Measurements from ENCODE around the gene PTAR1. TPM values are rescaled to one million over a fixed set of nuclear protein-coding genes. Genes with fewer than 3 reads are reported as not detected.
A peak's percentile ranks its signal among the peaks of the same experiment; 100 is the strongest.

Gene PTAR1
- total RNA-seq, 1 experiment from 2014 or later: 21.4 TPM

DNA sequence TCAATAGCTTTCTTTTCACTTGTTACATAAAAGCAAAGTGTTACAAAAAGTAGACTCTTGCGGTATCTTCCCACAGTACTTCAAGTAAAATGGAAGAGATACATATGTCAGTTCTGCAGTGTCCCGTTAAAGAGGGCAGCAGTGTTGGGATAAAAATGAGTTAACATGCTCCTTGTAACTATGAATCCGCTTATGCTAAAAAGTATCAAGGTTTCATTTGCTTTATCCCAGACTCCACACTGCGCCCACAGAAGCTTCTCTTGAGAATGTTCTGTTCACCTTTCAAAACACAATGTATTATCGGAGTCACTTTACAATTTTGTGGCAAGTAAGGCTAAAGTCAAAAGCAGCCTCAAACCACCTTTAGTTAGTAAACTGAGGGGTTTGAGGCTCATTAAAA lies 790 bp downstream of the PTAR1 start:
- peak; percentile 12 for DNase-seq (ENCODE audit: low read depth)
- in situ Hi-C loops (cut with HindIII; ENCODE audit: low pct_unique_long_range_greater_than_20kb, low sequenced_read_pairs): no loop called here

DNA sequence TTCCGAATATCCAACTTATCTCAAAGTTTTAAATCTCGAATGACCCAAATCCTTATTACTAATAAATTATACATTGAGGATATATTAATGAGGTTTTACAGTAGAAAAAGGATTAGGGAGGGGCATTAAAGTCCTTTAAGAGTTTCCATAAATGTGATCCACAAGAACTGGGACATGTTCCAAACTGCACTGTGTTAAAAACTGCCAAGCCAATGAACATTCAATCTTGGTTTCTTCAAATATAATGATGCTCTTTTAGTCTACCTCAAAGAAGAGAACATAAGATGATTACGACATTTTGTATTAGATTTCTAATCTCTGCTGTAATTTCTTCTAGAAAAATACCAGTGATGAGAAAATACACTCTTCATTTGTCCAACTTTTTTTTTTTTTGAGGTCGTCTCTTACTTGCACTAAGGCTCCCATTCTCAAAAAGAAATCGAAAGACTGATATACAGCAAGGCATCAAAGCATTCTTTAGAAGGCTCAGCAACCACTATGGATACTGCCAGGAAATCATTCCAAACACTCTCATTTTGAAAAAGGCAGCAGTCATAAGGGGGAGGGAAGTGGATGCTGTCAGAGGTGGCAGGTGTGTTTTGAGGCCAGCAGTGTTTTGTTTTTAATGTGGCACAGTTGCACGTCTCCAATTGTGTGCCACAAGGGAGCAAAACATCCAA lies 1.7 kb downstream of the PTAR1 start:
- no peak for DNase-seq (ENCODE audit: low read depth)
- in situ Hi-C loops (cut with HindIII; ENCODE audit: low pct_unique_long_range_greater_than_20kb, low sequenced_read_pairs): no loop called here

DNA sequence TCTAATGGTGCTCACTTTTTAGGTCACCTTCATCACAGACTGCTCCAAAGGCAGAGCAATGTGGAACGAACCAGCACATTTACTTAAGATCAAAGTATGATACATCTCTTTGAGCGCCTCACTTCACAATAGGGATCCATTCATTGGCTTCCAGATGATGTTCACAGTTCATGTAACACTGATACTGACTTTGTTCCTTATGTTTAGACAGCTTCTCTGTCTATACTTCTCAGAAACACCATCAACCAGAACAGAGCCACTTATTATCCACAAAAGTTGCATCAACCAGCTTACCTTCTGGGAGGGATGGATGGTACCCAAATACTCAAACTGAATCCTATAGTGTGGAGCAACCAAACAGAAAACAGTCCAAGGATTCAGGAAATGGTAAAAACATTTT lies 4.6 kb downstream of the PTAR1 start:
- no peak for DNase-seq (ENCODE audit: low read depth)
- in situ Hi-C loops (cut with HindIII; ENCODE audit: low pct_unique_long_range_greater_than_20kb, low sequenced_read_pairs): no loop called here

DNA sequence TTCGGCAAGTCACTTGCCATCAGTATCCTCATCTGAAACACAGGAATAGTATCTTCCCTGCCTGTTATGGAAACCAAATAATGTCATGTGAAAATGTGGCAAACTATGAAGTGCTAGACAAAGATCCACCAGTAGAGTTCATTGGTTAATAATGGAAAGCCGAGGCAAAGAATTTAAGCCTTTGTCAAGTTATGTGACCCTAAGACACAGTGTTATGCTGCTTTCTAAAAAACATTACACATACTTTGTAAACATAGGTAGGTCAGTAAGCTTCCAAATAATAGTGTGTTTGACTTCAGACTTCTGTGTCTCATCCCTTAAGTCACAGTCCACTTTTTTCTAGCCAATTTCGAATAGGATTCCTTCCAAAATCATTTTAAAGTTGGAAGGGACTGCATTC lies 6.0 kb downstream of the PTAR1 start:
- in situ Hi-C loops (cut with HindIII; ENCODE audit: low pct_unique_long_range_greater_than_20kb, low sequenced_read_pairs): no loop called here

DNA sequence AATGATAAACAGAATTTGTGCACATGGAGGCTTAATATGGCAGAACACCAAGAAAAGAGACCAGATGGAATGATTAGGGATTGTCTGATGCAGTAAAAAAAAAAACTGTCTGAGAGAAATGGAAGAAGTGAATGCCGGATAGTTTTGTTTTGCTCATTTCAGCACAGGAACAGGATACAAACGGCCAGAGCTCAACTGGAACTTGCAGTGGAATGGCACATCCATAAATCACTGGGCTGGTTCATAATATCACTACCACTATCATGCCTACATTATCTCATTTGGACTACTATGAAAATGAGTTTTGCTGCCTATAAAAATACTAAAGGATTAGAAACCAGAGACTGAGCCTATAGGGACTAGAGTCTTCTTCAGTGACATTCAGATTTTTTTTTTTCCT lies 9.7 kb downstream of the PTAR1 start:
- in situ Hi-C loops (cut with HindIII; ENCODE audit: low pct_unique_long_range_greater_than_20kb, low sequenced_read_pairs): no loop called here
- DNase-seq (ENCODE audit: low read depth): no peak

More for the DNA sequence above, 6.0 kb downstream of the PTAR1 start:
- DNase-seq (ENCODE audit: low read depth): no peak

DNA sequence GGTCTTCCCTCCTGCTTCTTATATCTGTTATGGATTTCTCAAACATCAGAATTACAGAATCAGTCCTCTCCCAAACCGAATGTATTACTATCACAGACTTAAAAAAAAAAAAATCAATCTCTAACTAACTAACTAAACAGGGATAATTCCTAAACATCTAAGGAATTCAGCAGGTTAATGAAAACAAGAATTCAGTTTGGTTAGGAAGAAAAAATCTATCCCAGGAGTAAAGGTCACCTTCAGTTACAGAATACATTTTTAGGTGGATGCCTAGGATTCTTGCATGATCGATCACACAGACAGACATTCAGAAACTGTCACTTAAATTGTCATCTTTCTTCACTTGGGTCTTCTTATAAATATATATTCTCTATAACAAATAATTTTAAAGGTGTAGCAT lies 11.5 kb downstream of the PTAR1 start:
- in situ Hi-C loops (cut with HindIII; ENCODE audit: low pct_unique_long_range_greater_than_20kb, low sequenced_read_pairs): no loop called here

DNA sequence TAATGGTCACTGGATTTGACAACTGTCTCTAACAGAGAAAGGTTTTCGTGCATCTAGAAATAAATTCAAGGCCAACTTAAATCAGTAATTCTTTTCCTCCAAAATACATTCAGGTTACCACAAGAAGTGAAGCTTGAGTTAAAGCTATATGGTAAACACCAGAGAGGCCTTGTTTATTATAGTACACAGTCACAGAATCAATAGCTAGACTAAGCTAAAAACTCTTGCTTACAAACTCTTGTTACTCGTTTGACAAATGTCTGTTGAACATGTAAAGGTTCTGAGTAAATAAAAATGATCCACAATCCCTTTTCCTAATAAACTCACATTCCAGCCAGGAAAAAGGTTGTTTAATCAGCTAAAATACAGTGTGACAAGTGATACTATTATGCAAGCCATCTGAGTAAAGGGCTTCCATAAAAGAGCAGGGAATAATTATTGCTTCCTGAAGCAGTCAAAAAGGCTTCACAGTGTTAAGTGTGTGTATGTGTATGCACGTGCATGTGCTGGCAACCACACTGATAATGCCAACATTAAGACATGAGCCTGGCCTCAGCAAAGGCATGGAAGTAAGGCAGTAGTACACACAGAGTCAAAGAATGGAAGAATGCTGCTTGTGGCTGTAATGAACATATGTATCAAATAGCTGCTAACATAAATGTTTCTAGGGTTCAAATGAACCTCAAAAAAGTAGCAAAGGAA lies 12.8 kb downstream of the PTAR1 start:
- in situ Hi-C loops (cut with HindIII; ENCODE audit: low pct_unique_long_range_greater_than_20kb, low sequenced_read_pairs): no loop called here
- DNase-seq (ENCODE audit: low read depth): no peak

More for the DNA sequence above, 11.5 kb downstream of the PTAR1 start:
- DNase-seq (ENCODE audit: low read depth): peak; percentile 18

DNA sequence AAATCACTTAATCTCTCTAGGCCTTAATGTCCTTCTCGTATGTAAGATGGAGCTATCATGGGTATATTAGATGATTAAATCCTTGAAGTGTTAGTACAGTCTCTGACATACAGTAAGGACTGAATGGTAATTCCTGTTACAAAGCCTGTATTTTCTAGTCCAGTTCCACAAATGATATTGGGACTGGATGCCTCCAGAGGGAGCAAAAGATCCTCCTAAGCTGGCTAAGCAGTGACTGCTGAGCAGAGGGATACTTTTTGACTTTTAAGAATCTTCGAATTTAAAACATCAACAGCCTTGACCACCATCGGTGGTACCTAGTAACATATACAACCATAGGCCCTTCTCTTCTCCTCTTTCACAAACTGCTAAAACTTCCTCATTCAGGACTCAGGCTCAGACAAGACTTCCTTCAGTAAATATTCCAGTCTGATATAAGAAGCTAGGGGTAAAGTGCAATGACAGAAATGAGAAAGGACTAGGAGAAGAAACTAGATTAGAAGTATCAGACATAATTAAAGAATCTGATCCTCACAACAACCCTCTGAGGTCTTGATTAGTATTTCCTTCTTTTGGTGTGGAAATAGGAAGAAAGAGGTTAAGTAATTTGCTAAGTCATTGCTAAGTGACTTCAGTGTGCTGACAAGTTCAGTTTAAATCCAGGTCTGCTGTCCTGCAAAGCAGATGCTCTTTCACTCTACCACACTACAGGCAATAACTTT lies 13.9 kb downstream of the PTAR1 start:
- no peak for DNase-seq (ENCODE audit: low read depth)
- in situ Hi-C loops (cut with HindIII; ENCODE audit: low pct_unique_long_range_greater_than_20kb, low sequenced_read_pairs): no loop called here

DNA sequence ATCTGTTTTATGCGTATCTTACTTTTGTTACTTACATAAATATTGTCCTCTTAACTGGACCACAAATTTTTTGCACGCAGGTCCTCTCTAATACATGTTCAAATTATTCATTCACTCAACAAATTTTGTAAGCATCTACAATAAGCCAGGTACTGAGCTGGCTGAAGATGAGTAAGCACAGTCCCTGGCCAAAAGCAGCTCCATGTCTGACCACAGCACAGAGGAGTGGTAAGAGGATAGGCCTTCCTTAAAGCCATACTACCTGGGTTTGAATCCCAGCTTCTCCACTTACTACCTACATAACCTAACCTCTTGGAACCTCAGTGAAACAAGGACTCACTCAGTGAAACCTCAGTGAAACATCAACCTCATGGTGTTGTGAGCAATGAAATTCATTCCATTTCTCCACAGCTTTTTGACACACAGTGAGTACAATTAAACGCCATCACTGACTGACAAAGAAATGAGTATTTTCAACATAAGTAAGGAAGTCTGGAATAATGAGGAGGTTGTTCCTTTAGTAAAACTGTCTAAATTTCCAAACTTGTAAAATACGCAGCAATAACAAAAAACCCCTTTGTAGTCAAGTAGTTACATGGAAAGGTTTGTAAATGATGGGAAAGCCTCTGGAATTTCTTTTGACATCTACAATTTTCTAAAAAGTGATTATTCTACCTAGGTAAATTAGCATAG lies 15.0 kb downstream of the PTAR1 start:
- in situ Hi-C loops (cut with HindIII; ENCODE audit: low pct_unique_long_range_greater_than_20kb, low sequenced_read_pairs): no loop called here

DNA sequence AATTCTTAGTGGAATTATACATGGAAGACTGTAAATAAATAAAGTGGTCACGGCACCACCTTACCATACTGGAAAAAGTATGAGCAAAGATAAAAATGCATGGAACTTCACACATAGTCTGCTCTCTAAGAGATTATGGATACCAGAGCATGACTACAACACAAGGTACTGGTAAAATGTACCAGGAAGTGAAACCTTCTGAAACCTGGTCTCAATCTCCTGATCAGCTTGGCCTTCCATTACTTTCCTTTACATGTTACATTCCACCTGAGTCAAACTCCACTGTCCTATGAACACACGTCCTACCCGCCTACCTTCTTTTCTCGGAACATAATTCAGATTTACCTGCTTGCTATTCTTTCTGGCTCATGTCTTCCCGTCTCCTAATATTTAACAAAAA lies 15.9 kb downstream of the PTAR1 start:
- DNase-seq (ENCODE audit: low read depth): no peak
- in situ Hi-C loops (cut with HindIII; ENCODE audit: low pct_unique_long_range_greater_than_20kb, low sequenced_read_pairs): no loop called here

More for the DNA sequence above, 15.0 kb downstream of the PTAR1 start:
- DNase-seq (ENCODE audit: low read depth): no peak

DNA sequence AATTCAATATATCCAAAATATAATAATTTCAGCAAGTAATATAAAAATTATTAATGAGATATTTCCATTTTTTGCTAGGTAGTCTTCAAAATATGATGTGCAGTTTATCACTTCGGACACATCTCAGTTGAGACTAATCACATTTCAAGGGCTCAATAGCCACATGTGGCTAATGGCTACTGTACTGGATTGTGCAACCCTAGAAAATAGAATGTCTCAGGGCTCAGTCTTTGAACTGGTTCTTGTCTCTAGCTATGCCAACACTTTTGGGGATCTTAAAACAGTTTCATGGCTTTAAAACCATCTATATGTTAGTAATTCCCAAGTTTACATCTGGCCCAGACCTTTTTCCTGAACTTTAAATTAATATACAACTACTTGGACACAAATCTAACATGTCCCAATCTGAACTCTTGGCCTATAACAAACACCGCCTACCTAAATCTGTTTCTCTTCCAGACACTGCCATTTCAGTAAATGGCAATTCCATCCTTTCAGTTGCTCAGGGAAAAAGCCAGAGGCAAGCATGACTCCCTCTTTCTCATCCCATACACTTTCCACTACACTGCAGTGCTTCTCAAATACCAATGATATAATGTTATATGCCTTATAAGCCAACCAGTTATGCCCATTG lies 18.8 kb downstream of the PTAR1 start:
- in situ Hi-C loops (cut with HindIII; ENCODE audit: low pct_unique_long_range_greater_than_20kb, low sequenced_read_pairs): no loop called here

DNA sequence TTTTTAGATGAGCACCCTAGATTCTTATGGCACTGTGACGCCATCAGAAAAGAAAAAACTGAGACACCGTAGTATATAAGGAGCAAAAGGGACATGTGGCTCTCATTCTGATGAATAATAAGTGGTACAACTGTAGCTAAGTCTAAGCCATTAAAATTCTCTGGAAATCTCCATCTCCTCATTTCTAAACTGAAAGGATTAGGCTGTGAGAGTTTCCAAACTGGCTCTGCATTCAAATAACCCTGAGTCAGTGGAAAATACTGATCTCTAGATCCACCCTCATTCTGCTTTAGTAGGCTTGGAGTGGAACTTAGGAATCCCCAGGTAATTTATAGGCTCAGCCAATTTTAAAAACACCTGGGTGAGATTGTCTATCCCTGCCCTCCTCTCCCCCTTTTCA lies 28.5 kb downstream of the PTAR1 start:
- DNase-seq (ENCODE audit: low read depth): no peak
- in situ Hi-C loops (cut with HindIII; ENCODE audit: low pct_unique_long_range_greater_than_20kb, low sequenced_read_pairs): no loop called here

More for the DNA sequence above, 18.8 kb downstream of the PTAR1 start:
- DNase-seq (ENCODE audit: low read depth): no peak

DNA sequence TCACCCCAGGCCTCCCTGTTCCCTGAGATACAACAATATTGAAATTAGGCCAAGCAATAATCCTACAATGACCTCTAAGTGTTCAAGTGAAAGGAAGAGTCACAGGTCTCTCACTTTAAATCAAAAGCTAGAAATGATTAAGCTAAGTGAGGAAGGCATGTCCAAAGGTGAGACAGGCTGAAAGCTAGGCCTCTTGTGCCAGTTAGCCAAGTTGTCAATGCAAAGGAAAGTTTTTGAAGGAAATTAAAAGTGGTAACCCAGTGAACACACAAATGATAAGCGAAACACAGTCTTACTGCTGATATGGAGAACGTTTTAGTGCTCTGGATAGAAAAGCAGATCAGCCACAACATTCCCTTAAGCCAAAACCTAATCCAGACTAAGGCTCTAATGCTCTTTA lies 39.8 kb downstream of the PTAR1 start:
- in situ Hi-C loops (cut with HindIII; ENCODE audit: low pct_unique_long_range_greater_than_20kb, low sequenced_read_pairs): no loop called here
- no peak for DNase-seq (ENCODE audit: low read depth)

DNA sequence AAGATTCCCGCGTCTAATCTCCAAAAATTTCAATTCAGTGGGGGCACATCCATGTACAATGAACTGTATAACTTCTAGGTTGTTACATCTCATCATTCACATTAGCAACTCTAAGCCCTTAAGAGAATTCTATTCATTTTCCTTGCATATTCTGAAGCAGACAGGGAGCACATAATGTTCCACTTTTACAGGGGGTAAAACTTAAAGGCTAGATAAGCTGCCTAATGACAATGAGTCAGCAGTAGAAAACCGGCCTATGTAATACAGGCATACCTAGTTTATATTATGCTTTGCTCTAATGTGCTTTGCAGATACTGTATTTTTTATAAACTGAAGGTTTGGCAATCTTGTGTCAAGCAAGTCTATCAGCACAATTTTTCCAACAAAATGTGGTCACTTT lies 40.4 kb downstream of the PTAR1 start:
- in situ Hi-C loops (cut with HindIII; ENCODE audit: low pct_unique_long_range_greater_than_20kb, low sequenced_read_pairs): no loop called here
- no peak for DNase-seq (ENCODE audit: low read depth)

DNA sequence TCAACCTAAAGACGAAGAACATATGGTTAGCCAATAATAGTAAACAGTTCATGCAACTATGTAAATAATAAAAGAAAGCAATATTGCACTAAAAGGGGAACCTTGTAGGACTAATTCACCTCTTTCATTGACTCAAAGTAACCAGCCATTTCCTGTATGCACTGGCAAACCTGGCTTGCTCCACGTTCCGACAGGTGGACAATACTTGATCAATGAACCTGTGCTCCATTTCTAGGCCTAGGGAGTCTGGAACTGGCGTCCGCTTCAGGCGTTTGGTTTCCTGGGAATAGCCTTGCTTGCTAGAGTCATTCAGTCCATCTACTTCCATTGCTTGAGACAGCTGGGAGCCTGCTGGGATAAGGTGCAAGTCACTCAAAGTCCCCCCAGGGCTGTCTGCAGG lies 41.6 kb downstream of the PTAR1 start:
- in situ Hi-C loops (cut with HindIII; ENCODE audit: low pct_unique_long_range_greater_than_20kb, low sequenced_read_pairs): no loop called here
- DNase-seq (ENCODE audit: low read depth): no peak

DNA sequence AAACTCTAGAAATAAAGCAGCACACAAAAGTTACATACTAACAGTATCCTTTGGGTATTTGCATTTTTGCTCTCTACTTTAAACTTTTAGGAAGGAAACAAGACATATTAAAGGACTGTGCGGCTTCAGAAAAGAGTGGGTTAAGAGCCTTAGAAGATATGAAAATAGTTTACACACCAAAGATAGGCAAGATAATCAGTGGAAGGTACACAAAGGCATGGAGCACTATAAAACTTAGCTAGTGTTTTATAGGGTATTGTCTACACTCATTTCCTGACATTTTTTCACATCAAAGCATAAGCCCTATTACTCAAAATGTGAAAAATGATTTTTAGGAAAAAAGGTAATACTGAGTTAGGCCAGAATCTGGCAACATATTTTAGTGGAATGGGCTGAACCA lies 44.0 kb downstream of the PTAR1 start:
- in situ Hi-C loops (cut with HindIII; ENCODE audit: low pct_unique_long_range_greater_than_20kb, low sequenced_read_pairs): no loop called here
- DNase-seq (ENCODE audit: low read depth): no peak

DNA sequence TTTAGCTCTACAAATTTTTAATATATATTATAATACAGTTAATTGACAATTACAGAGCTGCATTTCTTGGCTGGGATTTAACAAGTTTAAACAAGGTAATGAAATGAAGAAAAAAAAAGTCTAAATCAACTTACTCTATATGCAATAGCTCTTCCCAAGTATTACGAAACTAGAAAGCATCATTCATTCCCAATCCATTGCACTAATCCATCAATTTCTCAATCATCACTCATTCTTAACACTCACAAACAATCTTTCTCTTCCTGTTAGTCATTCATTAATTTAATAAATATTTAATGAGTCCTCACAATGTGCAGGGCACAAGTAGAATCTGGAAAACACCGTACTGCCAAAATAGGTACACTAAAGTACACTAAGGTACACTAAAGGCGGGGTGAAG lies 44.7 kb downstream of the PTAR1 start:
- DNase-seq (ENCODE audit: low read depth): no peak
- in situ Hi-C loops (cut with HindIII; ENCODE audit: low pct_unique_long_range_greater_than_20kb, low sequenced_read_pairs): no loop called here

DNA sequence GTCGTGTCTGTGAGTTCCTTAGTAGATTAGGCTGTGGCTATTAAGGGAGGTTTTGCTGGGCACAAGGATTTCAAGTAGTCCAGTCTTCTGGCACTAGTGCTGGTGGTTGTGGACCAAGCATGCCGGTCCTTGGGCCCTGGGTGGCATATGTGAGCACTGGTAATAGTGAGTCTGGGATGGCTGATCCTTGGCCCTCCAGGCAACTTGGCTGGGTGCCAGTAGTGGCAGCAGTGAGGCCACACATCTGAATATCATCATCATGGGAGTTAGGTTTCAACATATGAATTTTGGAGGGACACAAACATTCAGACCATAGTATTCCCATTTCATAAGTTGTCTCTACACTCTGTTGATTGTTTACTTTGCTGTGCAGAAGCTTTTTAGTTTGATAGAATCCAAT lies 62.3 kb downstream of the PTAR1 start:
- no peak for DNase-seq (ENCODE audit: low read depth)
- in situ Hi-C loops (cut with HindIII; ENCODE audit: low pct_unique_long_range_greater_than_20kb, low sequenced_read_pairs): no loop called here
